GM12892 (cell line): ENCODE results near the gene KRT23.

ENCODE experiments used
- DNase-seq: peaks from one replicate; pipeline ENCODE4 v3.0.0; 2011; ENCODE audit not compliant: insufficient read length
- FAIRE-seq: peaks from 2 replicates; lab custom pipeline; 2011; peaks lifted over from hg19 to GRCh38; lab: Jason Lieb, UNC
- POLR2A ChIP-seq: IDR thresholded peaks from 2 replicates; pipeline ENCODE4 v1.6.1; 2011; ENCODE audit warnings: low read depth, low read length, control low read depth
- POLR2AphosphoS5 ChIP-seq: IDR thresholded peaks from 2 replicates; pipeline ENCODE4 v1.6.1; 2011; ENCODE audit warnings: low read depth, low read length, control low read depth
- TAF1 ChIP-seq: IDR thresholded peaks from 2 replicates; pipeline ENCODE4 v1.6.1; 2011; ENCODE audit warnings: low read depth, mild to moderate bottlenecking, control low read depth, low read length, borderline replicate concordance

KRT23 gene

DNA sequence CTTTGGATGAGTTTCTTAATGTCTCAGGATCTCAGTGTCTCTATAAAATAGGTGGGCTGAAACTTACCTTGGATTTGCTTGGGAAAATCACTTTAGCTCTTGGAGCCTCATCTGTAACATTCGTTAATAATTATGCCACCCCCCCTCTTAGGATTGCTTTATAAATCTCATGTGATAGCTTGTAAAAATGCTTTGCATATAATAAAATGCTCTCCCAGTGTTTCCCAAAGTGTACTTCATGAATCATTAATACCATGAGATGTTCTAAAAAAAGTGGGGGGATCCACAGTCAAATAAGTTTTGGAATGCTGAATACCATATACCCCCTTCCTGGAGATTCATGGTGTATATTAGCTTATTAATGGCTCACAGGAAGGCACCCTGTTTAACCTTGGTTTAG lies 24.1 kb upstream of the KRT23 start:
- no peak for TF ChIP-seq POLR2AphosphoS5
- no peak for TF ChIP-seq TAF1
- TF ChIP-seq POLR2A, result no peak
- no peak for FAIRE-seq
- DNase-seq, result no peak

- TF ChIP-seq POLR2A (no peak), TAF1 (no peak), POLR2AphosphoS5 (no peak)
- FAIRE-seq, result no peak
These were observed 22.7 kb upstream of the KRT23 start for GRCh38 chr17:40960144-40960543.

DNA sequence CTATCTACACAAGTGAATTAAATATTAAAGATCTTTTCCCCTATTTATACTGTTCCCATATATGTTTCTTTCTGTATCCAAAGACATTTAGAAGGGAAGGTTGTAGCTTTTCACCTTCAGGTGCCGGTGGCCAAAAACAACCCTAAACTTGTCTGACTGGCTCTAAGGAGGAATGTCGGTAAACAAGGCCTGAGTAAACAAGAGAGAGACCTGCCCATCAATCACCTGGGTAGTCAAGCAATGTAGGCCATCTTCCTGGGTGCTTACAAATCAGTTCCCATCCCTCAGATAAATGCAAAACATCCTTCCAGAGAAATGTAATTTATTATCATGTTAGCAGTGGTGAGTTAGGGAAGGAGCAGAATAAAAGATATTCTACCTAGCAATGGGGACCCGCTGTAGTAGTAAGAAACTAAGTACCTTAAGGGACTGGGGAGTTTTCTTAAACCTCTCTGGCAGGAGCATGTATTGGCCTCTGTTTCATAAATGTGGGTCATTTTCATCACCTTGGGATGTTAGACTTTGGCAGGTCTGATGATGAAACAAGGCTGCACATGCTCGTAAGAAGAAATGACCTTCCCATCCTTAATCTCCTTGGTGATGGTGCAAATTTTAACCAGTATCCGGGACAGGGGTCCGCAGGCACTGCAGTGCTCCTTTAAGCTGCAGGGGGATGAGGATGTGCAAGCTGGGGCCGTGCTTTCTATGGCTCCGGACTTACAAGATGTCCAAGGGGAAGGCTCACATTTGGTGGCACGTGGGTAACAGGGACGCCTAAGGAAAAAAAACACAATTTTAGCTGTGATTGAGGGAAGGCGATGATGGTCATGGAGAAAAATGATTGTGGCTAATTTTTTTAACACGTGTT lies 20.9 kb upstream of the KRT23 start:
- TF ChIP-seq TAF1, result no peak
- TF ChIP-seq POLR2AphosphoS5, result no peak
- TF ChIP-seq POLR2A, result no peak
- DNase-seq (no peak), FAIRE-seq (no peak)

More at GRCh38 chr17:40960144-40960543, 22.7 kb upstream of the KRT23 start:
- DNase-seq, result no peak

DNA sequence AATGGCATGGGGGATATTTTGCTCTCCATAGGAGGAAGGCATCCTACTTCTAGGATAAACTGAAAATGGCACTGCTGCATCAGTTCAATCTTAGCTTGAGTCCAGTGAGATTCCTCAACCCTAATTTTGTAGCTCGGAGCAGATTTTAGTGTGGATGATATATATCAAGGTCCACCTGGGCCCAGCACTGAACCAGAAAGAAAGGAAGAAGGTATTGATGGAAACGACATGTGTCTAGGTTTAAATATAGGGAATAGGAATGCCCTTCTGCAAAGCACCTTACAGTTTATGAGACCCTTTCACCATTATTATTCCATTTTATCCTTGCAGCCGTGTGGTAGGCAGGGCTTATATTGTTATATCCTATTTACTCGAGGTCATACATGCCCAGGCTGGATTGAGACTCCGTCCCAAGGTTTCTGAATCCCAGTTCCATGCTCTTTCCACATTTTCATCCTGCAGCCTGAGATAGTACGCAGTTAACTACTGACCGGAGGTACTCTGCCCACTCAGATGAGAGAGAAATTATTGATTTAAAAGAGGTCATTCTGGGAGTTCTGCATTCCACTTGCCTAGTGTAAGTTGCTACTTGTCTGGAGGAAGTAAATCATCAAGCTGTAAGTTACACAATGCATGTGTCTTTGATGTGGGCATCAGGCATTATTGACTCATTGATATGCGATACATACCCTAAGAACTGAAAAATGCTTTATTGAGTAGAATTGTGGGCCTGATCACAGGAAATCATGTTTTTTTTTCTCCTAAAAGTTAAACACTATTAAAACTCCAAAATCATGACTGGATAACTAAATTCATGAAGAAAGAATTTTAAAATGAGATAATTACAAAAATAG lies 19.2 kb upstream of the KRT23 start:
- FAIRE-seq (no peak), DNase-seq (no peak)
- TF ChIP-seq TAF1 (no peak), POLR2A (no peak), POLR2AphosphoS5 (no peak)

DNA sequence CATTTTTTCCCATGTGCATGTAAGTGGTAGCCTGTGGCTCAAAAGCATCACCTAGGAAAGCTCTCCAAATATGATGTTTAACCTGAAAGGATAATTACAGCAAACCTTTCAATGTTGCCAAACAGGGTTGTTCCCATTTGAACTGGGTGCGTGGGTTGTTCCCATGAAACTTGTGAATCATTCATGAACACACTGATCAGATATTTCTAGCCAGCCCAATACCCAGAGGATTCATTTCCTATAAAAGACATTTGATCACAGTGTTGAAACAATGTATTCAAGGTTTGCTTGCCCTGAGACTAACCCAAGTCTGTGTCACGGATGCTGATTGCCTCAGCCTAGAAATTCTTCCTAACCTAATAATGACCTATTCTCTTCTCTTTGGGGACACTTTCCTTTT lies 16.4 kb upstream of the KRT23 start:
- no peak for TF ChIP-seq POLR2A
- no peak for TF ChIP-seq TAF1
- no peak for TF ChIP-seq POLR2AphosphoS5
- no peak for DNase-seq
- FAIRE-seq, result no peak

DNA sequence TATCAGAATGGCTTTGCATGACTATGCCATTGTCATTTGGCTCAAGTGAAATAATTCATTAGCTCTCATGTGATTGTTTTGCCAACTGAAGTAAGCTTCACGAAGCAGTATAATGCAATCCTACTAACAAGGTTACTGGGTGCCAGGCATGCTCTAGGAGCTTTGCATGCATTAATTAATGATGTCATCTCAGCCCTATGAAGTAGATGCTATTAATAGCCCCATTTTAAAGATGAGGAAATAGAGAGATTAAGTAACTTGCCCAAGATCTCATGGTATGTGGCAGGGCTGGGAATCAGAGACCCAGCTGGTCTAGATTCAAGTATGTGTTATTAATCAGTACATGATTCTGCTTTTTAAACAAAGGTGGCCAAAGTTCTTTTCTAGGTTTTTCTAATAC lies 15.2 kb upstream of the KRT23 start:
- TF ChIP-seq TAF1 (no peak), POLR2AphosphoS5 (no peak), POLR2A (no peak)
- FAIRE-seq, result no peak
- no peak for DNase-seq

- no peak for FAIRE-seq
- TF ChIP-seq TAF1 (no peak), POLR2AphosphoS5 (no peak), POLR2A (no peak)
- DNase-seq, result no peak
These were observed 14.7 kb upstream of the KRT23 start for GRCh38 chr17:40952154-40952553.

DNA sequence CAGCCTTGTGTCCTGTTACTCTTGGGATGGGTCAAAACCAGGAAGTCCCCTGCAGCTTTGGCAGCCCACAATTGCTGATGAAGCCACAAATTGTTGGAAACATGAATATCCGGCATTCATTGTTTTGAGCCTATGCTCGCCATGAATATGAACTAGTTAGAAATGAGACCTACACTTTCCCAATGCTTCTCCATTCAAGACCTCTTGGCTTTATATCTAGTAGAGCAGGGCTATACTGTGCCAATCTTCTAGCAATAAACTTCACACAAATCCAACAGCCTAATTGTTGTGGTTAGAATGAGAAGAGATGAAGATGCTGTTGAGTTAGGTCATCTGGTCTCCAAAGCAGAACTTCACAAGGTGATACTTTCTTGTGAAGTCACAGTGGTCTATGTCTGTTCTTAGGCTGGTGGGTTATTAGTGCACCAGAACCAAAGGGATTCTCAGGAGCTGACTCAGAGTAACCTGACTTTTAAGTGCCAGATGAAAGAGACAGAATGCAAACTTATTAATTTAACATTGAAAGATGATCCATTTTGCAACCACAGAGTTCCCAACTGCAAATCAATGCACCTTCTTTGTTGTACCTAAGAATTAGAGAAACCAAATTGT lies 13.7 kb upstream of the KRT23 start:
- FAIRE-seq (no peak), DNase-seq (no peak)
- TF ChIP-seq POLR2AphosphoS5 (no peak), POLR2A (no peak), TAF1 (no peak)

- no peak for FAIRE-seq
- no peak for TF ChIP-seq POLR2A
- no peak for TF ChIP-seq POLR2AphosphoS5
- no peak for TF ChIP-seq TAF1
- no peak for DNase-seq
These were observed 12.7 kb upstream of the KRT23 start for GRCh38 chr17:40950176-40950575.

GRCh38 chr17:40949418-40949817 lies 12.0 kb upstream of the KRT23 start:
- TF ChIP-seq POLR2A (no peak), POLR2AphosphoS5 (no peak), TAF1 (no peak)
- DNase-seq (no peak), FAIRE-seq (no peak)

GRCh38 chr17:40947929-40948328 lies 10.5 kb upstream of the KRT23 start:
- FAIRE-seq, result no peak
- no peak for DNase-seq
- TF ChIP-seq POLR2AphosphoS5, result no peak
- TF ChIP-seq TAF1, result no peak
- TF ChIP-seq POLR2A, result no peak
